DND-41 (cell line): ENCODE measurements around the gene RABL6.

Experiments used
- CTCF ChIP-seq: IDR thresholded peaks from 2 replicates; pipeline ENCODE4 v1.5.1; 2012; ENCODE audit warnings: borderline replicate concordance, low read length, moderate library complexity, mild to moderate bottlenecking; ENCODE audit not compliant: poor library complexity, severe bottlenecking; ENCODE audit errors: extremely low read depth
- EZH2 ChIP-seq: IDR thresholded peaks from 3 replicates; pipeline ENCODE4 v1.6.1; 2012; ENCODE audit warnings: borderline replicate concordance, low read depth, mild to moderate bottlenecking, moderate library complexity, low read length, inconsistent platforms; ENCODE audit not compliant: severe bottlenecking

- TF ChIP-seq CTCF (no peak), EZH2 (no peak)
Observed at GRCh38 chr9:136858452-136858843, 50.7 kb downstream of the RABL6 start.
